ENCODE data around the gene ATAT1. TPM values are rescaled to one million over a fixed set of nuclear protein-coding genes. Genes with fewer than 3 reads are reported as not detected.

Gene ATAT1
- total and polyA plus RNA-seq, 9 of the 15 experiments (the other 6 are each of a cell fraction or from before 2014, with no cell fraction given) = 0.65 to 5.8 (median 1.6) TPM

DNA sequence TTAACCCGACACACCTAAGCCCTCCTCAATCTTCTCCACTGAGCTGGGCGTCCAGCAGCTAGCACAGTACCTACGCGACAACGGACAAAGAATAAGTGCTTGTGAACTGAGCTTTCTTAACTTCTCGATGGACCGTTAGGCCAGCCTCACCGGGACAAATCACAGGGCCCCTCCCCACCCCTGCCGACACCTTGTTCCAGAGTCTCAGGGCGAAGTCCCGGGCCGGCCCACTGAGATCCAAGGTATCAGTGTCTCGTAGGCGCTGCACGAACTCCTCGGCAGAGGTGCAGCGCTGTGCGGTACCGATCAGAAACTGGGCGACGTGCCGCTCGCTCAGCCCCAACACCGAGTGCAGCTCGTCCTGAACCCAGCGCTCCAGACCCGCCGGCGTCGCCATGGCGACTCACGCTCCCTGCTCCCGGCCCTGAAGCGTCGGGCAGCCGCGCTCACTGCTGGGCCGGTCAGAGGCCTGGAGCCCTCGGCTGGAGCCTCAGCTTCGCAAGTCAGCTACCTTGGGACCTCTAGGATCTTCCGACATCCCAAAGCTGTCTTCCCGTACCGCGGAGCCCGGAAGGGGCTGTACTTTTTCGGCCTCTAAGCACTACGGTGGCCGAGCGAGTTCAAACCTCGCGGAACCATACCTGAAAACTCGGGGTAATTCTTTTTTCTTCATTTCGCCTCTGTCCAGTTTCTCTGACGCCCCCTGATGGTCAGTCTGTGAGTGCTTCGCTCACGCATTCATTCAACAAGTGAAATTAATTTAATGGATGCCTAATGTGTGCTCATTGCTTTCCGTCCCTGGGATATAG lies 46.0 kb downstream of the ATAT1 start, which contains the start of gene DHX16 (continued):
- TF ChIP-seq RBBP5 (IDR thresholded peaks at IDR 0.05; ENCODE audit: borderline replicate concordance, insufficient read depth, low read length, poor library complexity, severe bottlenecking) (peak; percentile 100), ARHGAP35 (IDR thresholded peaks at IDR 0.05; ENCODE audit: partially characterized antibody) (no peak), NRF1 (conservative IDR thresholded peaks at IDR 0.05 in 1 of 2, IDR thresholded peaks at IDR 0.05 in 1 of 2) (peak; percentile 45 to 63; a peak in 3 of 4 replicates), TRIM24 (IDR thresholded peaks at IDR 0.05) (peak in 1 of 2 experiments; percentile 42; a peak in 2 of 4 replicates), EWSR1 (IDR thresholded peaks at IDR 0.05; ENCODE audit: borderline replicate concordance, low read depth, partially characterized antibody) (no peak), C11orf30 (IDR thresholded peaks at IDR 0.05; ENCODE audit: low read depth) (peak; percentile 89), ZNF133 (CRISPR knock-in tag; IDR thresholded peaks at IDR 0.05) (0 out of 2 replicates have a peak, but pooled peaks have one; percentile 16), L3MBTL2 (IDR thresholded peaks at IDR 0.05) (peak; percentile 68), BHLHE40 (IDR thresholded peaks at IDR 0.05; ENCODE audit: low read length) (peak; percentile 14; the same call in 1 of the 2 replicates), ZNF146 (CRISPR knock-in tag; IDR thresholded peaks at IDR 0.05; ENCODE audit: unreplicated experiment) (no peak), FOXP1 (CRISPR knock-in tag; IDR thresholded peaks at IDR 0.05) (peak; percentile 90), ZC3H4 (CRISPR knock-in tag; IDR thresholded peaks at IDR 0.05; ENCODE audit: borderline replicate concordance) (no peak), PHF8 (IDR thresholded peaks at IDR 0.05; ENCODE audit: borderline replicate concordance, low read length) (peak; percentile 96; the same call in 1 of the 2 replicates), RNF2 (IDR thresholded peaks at IDR 0.05) (no peak), ZNF253 (CRISPR knock-in tag; conservative IDR thresholded peaks at IDR 0.05) (no peak), SMC3 (conservative IDR thresholded peaks at IDR 0.05; ENCODE audit: insufficient read depth, low read depth, low read length) (peak; percentile 86), ZNF121 (CRISPR knock-in tag; conservative IDR thresholded peaks at IDR 0.05) (peak; percentile 30; the same call in 1 of the 2 replicates), ZNF143 (CRISPR knock-in tag; IDR thresholded peaks at IDR 0.05) (peak; percentile 58; the same call in 1 of the 2 replicates)
- TF ChIP-seq, protein P1, sequence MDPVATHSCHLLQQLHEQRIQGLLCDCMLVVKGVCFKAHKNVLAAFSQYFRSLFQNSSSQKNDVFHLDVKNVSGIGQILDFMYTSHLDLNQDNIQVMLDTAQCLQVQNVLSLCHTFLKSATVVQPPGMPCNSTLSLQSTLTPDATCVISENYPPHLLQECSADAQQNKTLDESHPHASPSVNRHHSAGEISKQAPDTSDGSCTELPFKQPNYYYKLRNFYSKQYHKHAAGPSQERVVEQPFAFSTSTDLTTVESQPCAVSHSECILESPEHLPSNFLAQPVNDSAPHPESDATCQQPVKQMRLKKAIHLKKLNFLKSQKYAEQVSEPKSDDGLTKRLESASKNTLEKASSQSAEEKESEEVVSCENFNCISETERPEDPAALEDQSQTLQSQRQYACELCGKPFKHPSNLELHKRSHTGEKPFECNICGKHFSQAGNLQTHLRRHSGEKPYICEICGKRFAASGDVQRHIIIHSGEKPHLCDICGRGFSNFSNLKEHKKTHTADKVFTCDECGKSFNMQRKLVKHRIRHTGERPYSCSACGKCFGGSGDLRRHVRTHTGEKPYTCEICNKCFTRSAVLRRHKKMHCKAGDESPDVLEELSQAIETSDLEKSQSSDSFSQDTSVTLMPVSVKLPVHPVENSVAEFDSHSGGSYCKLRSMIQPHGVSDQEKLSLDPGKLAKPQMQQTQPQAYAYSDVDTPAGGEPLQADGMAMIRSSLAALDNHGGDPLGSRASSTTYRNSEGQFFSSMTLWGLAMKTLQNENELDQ (CRISPR knock-in tag; IDR thresholded peaks at IDR 0.05; ENCODE audit: borderline replicate concordance) = peak; percentile 87; the same call in 1 of the 2 replicates
- TF ChIP-seq, protein P2, sequence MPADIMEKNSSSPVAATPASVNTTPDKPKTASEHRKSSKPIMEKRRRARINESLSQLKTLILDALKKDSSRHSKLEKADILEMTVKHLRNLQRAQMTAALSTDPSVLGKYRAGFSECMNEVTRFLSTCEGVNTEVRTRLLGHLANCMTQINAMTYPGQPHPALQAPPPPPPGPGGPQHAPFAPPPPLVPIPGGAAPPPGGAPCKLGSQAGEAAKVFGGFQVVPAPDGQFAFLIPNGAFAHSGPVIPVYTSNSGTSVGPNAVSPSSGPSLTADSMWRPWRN (IDR thresholded peaks at IDR 0.05; ENCODE audit: low read depth) = no peak
- TF ChIP-seq, protein P3, sequence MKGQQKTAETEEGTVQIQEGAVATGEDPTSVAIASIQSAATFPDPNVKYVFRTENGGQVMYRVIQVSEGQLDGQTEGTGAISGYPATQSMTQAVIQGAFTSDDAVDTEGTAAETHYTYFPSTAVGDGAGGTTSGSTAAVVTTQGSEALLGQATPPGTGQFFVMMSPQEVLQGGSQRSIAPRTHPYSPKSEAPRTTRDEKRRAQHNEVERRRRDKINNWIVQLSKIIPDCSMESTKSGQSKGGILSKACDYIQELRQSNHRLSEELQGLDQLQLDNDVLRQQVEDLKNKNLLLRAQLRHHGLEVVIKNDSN (CRISPR knock-in tag; IDR thresholded peaks at IDR 0.05) = peak; percentile 28; the same call in 1 of the 2 replicates
- TF ChIP-seq, protein P4, sequence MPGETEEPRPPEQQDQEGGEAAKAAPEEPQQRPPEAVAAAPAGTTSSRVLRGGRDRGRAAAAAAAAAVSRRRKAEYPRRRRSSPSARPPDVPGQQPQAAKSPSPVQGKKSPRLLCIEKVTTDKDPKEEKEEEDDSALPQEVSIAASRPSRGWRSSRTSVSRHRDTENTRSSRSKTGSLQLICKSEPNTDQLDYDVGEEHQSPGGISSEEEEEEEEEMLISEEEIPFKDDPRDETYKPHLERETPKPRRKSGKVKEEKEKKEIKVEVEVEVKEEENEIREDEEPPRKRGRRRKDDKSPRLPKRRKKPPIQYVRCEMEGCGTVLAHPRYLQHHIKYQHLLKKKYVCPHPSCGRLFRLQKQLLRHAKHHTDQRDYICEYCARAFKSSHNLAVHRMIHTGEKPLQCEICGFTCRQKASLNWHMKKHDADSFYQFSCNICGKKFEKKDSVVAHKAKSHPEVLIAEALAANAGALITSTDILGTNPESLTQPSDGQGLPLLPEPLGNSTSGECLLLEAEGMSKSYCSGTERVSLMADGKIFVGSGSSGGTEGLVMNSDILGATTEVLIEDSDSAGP (CRISPR knock-in tag; IDR thresholded peaks at IDR 0.05) = 0 out of 2 replicates have a peak, but pooled peaks have one; percentile 54

All from K562 (cell line).